Lower leg skin (tissue), 4 donors: ENCODE results near the gene ADD1. TPM values are rescaled to one million over a fixed set of nuclear protein-coding genes. Genes with fewer than 3 reads are reported as not detected.

Source experiments
- DNase-seq, 2 donors: peaks; one replicate each; pipeline ENCODE4 v3.0.0-alpha.2; 2019; ENCODE audit warnings: low spot score in 2 of 2
- H3K4me3 ChIP-seq: fragments of 200-600 bp; sonication (generic); 2 replicates; pipeline ENCODE4 v1.5.1; 2017; ENCODE audit warnings: mild to moderate bottlenecking, low read depth; ENCODE audit not compliant: poor library complexity, severe bottlenecking
- CTCF ChIP-seq, 3 donors: fragments of 450-650 bp; IDR thresholded peaks; one replicate each; pipeline ENCODE4 v1.5.1; 2016; ENCODE audit warnings: antibody characterized with exemption in 3 of 3, mild to moderate bottlenecking in 3 of 3, moderate library complexity in 2 of 3
- POLR2A ChIP-seq, 2 donors: fragments of 450-650 bp; IDR thresholded peaks; one replicate each; pipeline ENCODE4 v1.6.1; 2016 to 2017; ENCODE audit warnings: antibody characterized with exemption in 2 of 2, mild to moderate bottlenecking in 1 of 2, moderate library complexity in 1 of 2
- WGBS, 2 donors: methylation state at CpG; one replicate each; pipeline ENCODE4 v1.1.5; 2018; 5-methylcytosine and 5-hydroxymethylcytosine counted together
- intact Hi-C: fragments of 100-400 bp; cut with DNase I; formaldehyde crosslinking; loops from one replicate; pipeline ENCODE4 v1.15.0; 2023; ENCODE audit warnings: low total_unique reads
- total RNA-seq, 4 donors: library from RNA; depleted of rRNA; stranded (reverse); fragments of >200 nt; gene quantifications; one replicate each; pipeline ENCODE4 v1.1.0, GENCODE V29; 2016

The ADD1 gene
- total RNA-seq, 4 donors from 2014 or later: 102 to 153 (median 135) TPM

- 77 to 85% methylated on average over 3 of the region's 3 CpGs for WGBS, 2 donors
- TF ChIP-seq CTCF (IDR thresholded peaks at IDR 0.05) (no peak), POLR2A (IDR thresholded peaks at IDR 0.05) (no peak)
- no peak overlapping the region for H3K4me3 ChIP-seq
- intact Hi-C loops: no loop called here
- no peak for DNase-seq
Measured at GRCh38 chr4:2887343-2887742, 43.7 kb downstream of the ADD1 start.

GRCh38 chr4:2888886-2889285, 45.2 kb downstream of the ADD1 start:
- WGBS, 2 donors: 88 to 90% methylated on average over 3 of the region's 3 CpGs
- no peak for TF ChIP-seq CTCF (IDR thresholded peaks at IDR 0.05)
- intact Hi-C loops: no loop called here
- no peak overlapping the region for H3K4me3 ChIP-seq
- no peak for DNase-seq

- intact Hi-C loops: no loop called here
- 79 to 84% methylated on average over 5 of the region's 5 CpGs for WGBS, 2 donors
- no peak overlapping the region for H3K4me3 ChIP-seq
- no peak for DNase-seq
- TF ChIP-seq CTCF (IDR thresholded peaks at IDR 0.05) (no peak), POLR2A (IDR thresholded peaks at IDR 0.05) (no peak)
Measured at GRCh38 chr4:2891294-2891693, 47.6 kb downstream of the ADD1 start.

GRCh38 chr4:2893772-2894171, 50.1 kb downstream of the ADD1 start:
- 48 to 60% methylated on average over 5 of the region's 5 CpGs for WGBS, 2 donors
- intact Hi-C loops: no loop called here
- H3K4me3 ChIP-seq: no peak overlapping the region
- no peak for TF ChIP-seq CTCF (IDR thresholded peaks at IDR 0.05)
- no peak for TF ChIP-seq POLR2A (IDR thresholded peaks at IDR 0.05)
- no peak for DNase-seq

- WGBS, 2 donors: 82 to 85% methylated on average over 3 of the region's 3 CpGs
- H3K4me3 ChIP-seq: no peak overlapping the region
- DNase-seq: no peak
- TF ChIP-seq CTCF (IDR thresholded peaks at IDR 0.05) (no peak), POLR2A (IDR thresholded peaks at IDR 0.05) (no peak)
- intact Hi-C loops: no loop called here
Measured at GRCh38 chr4:2898001-2898400, 54.4 kb downstream of the ADD1 start.

GRCh38 chr4:2900741-2901140, 57.1 kb downstream of the ADD1 start:
- no peak overlapping the region for H3K4me3 ChIP-seq
- TF ChIP-seq POLR2A (IDR thresholded peaks at IDR 0.05): no peak
- TF ChIP-seq CTCF (IDR thresholded peaks at IDR 0.05): no peak
- intact Hi-C loops: no loop called here
- no peak for DNase-seq
- 86 to 92% methylated on average over 6 of the region's 6 CpGs for WGBS, 2 donors
